ENCODE results near the gene DEGS2.

DEGS2 gene

DNA sequence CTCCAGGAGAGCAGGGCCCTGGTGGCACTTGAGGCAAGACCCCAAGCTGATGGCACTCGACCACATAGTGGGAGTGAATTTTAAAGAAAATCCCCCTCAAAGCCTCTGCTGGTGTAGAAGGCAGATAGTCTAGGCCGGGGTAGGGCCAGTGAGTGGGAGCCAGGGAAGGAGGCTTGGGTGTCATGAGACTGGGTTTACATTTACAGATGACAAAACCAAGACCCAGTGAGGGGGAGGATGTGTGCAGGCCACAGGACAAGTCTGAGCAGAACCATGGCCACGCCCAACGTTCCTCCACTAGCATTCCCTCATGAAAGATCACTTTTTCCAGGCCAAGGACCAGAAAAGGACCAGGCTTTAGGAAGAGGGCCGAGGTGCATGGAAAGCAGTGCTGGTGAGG, 52.2 kb downstream of the DEGS2 start (continued):
- TF ChIP-seq HOXD13 (CRISPR knock-in tag; IDR thresholded peaks at IDR 0.05; ENCODE audit: borderline replicate concordance) (no peak), ZBTB1 (tag by site-specific recombination; IDR thresholded peaks at IDR 0.05) (no peak), ZNF155 (tag by site-specific recombination; IDR thresholded peaks at IDR 0.05) (no peak), ZNF112 (tag by site-specific recombination; IDR thresholded peaks at IDR 0.05) (no peak), ZNF335 (tag by site-specific recombination; conservative IDR thresholded peaks at IDR 0.05) (no peak), ZNF423 (tag by site-specific recombination; IDR thresholded peaks at IDR 0.05) (no peak), REPIN1 (tag by site-specific recombination; IDR thresholded peaks at IDR 0.05; ENCODE audit: low read depth) (no peak), MZF1 (tag by site-specific recombination; IDR thresholded peaks at IDR 0.05; ENCODE audit: borderline replicate concordance) (no peak), ZNF138 (tag by site-specific recombination; IDR thresholded peaks at IDR 0.05; ENCODE audit: borderline replicate concordance) (no peak), ZNF510 (tag by site-specific recombination; IDR thresholded peaks at IDR 0.05; ENCODE audit: insufficient replicate concordance) (no peak), ZNF548 (tag by site-specific recombination; IDR thresholded peaks at IDR 0.05) (no peak), ZNF747 (tag by site-specific recombination; IDR thresholded peaks at IDR 0.05) (no peak), ZNF560 (tag by site-specific recombination; IDR thresholded peaks at IDR 0.05; ENCODE audit: borderline replicate concordance) (no peak), ZNF133 (tag by site-specific recombination; IDR thresholded peaks at IDR 0.05) (no peak), ZNF707 (tag by site-specific recombination; IDR thresholded peaks at IDR 0.05) (no peak), BCL11B (tag by site-specific recombination; IDR thresholded peaks at IDR 0.05; ENCODE audit: low read depth) (no peak), ZNF768 (tag by site-specific recombination; IDR thresholded peaks at IDR 0.05) (no peak), ZNF785 (tag by site-specific recombination; IDR thresholded peaks at IDR 0.05) (no peak), ZNF48 (tag by site-specific recombination; IDR thresholded peaks at IDR 0.05) (no peak), ZNF501 (tag by site-specific recombination; IDR thresholded peaks at IDR 0.05) (no peak), GLIS1 (tag by site-specific recombination; IDR thresholded peaks at IDR 0.05) (0 out of 2 replicates have a peak, but pooled peaks have one; percentile 4), KLF8 (tag by site-specific recombination; IDR thresholded peaks at IDR 0.05) (no peak), ZFHX2 (tag by site-specific recombination; conservative IDR thresholded peaks at IDR 0.05) (peak; percentile 82), ZNF670 (tag by site-specific recombination; IDR thresholded peaks at IDR 0.05; ENCODE audit: low read depth) (no peak)
- TF ChIP-seq, protein P1, sequence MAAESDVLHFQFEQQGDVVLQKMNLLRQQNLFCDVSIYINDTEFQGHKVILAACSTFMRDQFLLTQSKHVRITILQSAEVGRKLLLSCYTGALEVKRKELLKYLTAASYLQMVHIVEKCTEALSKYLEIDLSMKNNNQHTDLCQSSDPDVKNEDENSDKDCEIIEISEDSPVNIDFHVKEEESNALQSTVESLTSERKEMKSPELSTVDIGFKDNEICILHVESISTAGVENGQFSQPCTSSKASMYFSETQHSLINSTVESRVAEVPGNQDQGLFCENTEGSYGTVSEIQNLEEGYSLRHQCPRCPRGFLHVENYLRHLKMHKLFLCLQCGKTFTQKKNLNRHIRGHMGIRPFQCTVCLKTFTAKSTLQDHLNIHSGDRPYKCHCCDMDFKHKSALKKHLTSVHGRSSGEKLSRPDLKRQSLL (tag by site-specific recombination; IDR thresholded peaks at IDR 0.05): no peak
- TF ChIP-seq, protein P2, sequence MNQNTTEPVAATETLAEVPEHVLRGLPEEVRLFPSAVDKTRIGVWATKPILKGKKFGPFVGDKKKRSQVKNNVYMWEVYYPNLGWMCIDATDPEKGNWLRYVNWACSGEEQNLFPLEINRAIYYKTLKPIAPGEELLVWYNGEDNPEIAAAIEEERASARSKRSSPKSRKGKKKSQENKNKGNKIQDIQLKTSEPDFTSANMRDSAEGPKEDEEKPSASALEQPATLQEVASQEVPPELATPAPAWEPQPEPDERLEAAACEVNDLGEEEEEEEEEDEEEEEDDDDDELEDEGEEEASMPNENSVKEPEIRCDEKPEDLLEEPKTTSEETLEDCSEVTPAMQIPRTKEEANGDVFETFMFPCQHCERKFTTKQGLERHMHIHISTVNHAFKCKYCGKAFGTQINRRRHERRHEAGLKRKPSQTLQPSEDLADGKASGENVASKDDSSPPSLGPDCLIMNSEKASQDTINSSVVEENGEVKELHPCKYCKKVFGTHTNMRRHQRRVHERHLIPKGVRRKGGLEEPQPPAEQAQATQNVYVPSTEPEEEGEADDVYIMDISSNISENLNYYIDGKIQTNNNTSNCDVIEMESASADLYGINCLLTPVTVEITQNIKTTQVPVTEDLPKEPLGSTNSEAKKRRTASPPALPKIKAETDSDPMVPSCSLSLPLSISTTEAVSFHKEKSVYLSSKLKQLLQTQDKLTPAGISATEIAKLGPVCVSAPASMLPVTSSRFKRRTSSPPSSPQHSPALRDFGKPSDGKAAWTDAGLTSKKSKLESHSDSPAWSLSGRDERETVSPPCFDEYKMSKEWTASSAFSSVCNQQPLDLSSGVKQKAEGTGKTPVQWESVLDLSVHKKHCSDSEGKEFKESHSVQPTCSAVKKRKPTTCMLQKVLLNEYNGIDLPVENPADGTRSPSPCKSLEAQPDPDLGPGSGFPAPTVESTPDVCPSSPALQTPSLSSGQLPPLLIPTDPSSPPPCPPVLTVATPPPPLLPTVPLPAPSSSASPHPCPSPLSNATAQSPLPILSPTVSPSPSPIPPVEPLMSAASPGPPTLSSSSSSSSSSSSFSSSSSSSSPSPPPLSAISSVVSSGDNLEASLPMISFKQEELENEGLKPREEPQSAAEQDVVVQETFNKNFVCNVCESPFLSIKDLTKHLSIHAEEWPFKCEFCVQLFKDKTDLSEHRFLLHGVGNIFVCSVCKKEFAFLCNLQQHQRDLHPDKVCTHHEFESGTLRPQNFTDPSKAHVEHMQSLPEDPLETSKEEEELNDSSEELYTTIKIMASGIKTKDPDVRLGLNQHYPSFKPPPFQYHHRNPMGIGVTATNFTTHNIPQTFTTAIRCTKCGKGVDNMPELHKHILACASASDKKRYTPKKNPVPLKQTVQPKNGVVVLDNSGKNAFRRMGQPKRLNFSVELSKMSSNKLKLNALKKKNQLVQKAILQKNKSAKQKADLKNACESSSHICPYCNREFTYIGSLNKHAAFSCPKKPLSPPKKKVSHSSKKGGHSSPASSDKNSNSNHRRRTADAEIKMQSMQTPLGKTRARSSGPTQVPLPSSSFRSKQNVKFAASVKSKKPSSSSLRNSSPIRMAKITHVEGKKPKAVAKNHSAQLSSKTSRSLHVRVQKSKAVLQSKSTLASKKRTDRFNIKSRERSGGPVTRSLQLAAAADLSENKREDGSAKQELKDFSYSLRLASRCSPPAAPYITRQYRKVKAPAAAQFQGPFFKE (tag by site-specific recombination; IDR thresholded peaks at IDR 0.05; ENCODE audit: borderline replicate concordance): no peak
- TF ChIP-seq, protein P3, sequence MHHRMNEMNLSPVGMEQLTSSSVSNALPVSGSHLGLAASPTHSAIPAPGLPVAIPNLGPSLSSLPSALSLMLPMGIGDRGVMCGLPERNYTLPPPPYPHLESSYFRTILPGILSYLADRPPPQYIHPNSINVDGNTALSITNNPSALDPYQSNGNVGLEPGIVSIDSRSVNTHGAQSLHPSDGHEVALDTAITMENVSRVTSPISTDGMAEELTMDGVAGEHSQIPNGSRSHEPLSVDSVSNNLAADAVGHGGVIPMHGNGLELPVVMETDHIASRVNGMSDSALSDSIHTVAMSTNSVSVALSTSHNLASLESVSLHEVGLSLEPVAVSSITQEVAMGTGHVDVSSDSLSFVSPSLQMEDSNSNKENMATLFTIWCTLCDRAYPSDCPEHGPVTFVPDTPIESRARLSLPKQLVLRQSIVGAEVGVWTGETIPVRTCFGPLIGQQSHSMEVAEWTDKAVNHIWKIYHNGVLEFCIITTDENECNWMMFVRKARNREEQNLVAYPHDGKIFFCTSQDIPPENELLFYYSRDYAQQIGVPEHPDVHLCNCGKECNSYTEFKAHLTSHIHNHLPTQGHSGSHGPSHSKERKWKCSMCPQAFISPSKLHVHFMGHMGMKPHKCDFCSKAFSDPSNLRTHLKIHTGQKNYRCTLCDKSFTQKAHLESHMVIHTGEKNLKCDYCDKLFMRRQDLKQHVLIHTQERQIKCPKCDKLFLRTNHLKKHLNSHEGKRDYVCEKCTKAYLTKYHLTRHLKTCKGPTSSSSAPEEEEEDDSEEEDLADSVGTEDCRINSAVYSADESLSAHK (tag by site-specific recombination; IDR thresholded peaks at IDR 0.05): no peak
- TF ChIP-seq, protein P4, sequence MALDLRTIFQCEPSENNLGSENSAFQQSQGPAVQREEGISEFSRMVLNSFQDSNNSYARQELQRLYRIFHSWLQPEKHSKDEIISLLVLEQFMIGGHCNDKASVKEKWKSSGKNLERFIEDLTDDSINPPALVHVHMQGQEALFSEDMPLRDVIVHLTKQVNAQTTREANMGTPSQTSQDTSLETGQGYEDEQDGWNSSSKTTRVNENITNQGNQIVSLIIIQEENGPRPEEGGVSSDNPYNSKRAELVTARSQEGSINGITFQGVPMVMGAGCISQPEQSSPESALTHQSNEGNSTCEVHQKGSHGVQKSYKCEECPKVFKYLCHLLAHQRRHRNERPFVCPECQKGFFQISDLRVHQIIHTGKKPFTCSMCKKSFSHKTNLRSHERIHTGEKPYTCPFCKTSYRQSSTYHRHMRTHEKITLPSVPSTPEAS (tag by site-specific recombination; IDR thresholded peaks at IDR 0.05): no peak
- TF ChIP-seq, protein P5, sequence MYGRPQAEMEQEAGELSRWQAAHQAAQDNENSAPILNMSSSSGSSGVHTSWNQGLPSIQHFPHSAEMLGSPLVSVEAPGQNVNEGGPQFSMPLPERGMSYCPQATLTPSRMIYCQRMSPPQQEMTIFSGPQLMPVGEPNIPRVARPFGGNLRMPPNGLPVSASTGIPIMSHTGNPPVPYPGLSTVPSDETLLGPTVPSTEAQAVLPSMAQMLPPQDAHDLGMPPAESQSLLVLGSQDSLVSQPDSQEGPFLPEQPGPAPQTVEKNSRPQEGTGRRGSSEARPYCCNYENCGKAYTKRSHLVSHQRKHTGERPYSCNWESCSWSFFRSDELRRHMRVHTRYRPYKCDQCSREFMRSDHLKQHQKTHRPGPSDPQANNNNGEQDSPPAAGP (tag by site-specific recombination; IDR thresholded peaks at IDR 0.05): no peak

Measured in HEK293 (cell line).